GM18868 (cell line): ENCODE data around the gene KRT80.

Experiments used
- ATAC-seq: cut with Tn5 transposase; IDR thresholded peaks from one replicate; pipeline ENCODE4 v1.9.1; 2021; ENCODE audit warnings: mild to moderate bottlenecking, moderate library complexity; ENCODE audit not compliant: unreplicated experiment

The KRT80 gene

DNA sequence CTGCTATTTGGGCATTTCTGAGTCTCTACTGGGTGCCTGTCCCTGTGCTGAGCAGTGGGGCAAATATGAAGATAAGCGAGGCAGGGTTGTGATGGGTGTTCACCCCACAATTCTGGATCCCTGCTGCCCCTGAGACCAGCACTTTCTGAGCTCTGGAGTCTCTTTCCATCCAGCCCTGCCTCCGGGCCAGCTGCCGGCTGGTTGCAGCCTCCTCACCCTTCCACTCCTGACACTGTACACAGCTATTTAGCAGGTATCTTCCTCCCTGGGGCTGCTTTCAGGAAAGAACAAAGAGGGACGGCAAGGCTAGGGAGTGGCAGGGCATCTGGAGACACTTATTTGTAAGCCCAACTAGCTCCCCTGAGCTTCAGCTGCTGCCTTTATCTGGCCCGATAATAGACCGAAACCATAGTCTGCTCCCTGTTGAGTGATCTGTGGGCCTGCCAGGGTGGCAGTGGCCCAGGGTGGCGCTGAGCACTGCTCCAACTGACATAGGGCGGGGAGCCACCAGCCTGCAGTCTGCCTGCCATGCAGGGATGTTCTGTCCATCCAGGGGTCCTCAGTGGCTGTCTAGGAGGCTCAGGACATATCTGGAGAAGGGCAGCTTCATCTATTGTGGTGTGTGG is 7.6 kb upstream of the KRT80 start:
- no peak for ATAC-seq

GRCh38 chr12:52198454-52199215 is 6.8 kb upstream of the KRT80 start:
- ATAC-seq: no peak

DNA sequence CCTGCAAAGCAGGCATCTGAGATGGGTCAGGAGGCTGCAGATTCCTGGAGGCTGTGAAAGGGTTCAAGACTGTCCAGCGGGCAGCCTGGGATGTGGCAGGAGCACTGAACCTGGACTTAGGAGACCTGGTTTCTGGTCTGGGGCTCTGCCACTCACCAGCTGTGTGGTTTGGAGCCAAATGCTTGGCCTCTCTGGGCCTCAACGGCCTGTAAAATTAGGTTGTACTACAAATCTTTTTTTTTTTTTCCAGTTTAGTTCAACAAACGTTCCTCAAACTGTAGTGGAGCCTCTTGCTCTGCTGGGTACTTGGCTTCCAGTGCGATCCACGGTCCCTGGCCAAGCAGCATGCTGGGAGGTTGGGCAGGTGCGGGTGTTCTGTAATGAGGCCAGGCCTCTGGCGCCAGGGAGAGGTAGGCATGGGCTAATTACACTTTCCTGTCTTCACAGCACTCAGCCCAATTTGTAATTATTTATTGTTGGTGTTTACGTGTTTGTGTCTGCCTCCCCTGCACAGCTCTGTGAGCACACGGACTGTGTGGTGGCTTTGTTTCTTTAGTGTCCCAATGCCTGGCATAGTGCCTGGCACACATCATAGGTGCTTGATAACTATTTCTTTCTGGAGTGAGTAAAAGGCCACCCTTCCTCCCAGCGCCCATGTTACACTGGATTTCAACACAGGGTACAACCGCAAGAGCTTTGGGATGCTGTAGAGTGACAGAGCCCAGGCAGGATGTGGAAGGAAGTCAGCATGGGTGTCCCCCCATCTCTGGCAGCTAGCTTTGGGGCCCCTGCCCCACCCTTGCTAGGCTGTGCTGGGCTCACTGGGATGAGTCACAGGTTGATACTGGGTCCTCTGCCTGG is 5.8 kb upstream of the KRT80 start:
- ATAC-seq: no peak

- ATAC-seq: no peak
Observed at GRCh38 chr12:52195065-52195730, 3.4 kb upstream of the KRT80 start.

DNA sequence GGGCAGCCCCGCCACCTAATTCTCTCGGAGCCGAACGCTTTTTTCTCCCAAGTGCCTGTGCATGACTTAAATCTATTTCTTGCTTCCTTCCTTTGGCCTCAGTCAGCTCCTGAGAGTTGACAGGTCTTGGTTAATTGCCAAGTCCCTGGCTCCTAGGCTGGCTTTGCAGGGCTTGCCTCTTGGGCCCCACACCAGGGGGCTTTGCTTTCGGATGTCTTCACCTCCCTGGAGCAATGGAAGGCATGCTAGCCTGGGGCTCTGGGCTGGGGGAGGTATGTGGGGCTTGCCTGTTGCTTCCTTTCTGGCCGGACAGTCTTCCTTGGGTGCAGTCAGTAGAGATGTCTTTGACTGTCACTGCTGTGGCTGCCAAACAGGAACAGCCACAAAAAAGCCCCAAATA is 2.2 kb upstream of the KRT80 start:
- no peak for ATAC-seq

DNA sequence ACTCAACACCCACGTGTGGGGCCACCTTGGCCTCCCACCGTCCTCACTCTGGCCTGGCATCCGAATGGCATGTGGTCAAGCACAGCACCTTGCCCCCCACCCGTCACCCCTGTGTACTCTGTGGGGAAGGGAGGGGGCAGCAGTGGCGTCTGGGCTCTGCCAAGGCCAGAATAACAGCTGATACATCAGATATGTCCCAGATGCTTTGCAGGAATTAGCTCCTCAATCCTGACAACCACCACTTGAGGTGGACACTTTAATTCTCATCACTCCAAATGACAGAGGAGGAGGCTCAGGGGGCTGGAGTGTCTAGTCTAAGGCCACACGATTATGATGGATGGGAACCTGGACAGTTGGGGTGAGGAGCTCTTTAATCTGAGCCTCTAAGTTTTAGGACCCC is 1.7 kb upstream of the KRT80 start:
- ATAC-seq: no peak

GRCh38 chr12:52190860-52191729 is 719 bp downstream of the KRT80 start:
- ATAC-seq: no peak

DNA sequence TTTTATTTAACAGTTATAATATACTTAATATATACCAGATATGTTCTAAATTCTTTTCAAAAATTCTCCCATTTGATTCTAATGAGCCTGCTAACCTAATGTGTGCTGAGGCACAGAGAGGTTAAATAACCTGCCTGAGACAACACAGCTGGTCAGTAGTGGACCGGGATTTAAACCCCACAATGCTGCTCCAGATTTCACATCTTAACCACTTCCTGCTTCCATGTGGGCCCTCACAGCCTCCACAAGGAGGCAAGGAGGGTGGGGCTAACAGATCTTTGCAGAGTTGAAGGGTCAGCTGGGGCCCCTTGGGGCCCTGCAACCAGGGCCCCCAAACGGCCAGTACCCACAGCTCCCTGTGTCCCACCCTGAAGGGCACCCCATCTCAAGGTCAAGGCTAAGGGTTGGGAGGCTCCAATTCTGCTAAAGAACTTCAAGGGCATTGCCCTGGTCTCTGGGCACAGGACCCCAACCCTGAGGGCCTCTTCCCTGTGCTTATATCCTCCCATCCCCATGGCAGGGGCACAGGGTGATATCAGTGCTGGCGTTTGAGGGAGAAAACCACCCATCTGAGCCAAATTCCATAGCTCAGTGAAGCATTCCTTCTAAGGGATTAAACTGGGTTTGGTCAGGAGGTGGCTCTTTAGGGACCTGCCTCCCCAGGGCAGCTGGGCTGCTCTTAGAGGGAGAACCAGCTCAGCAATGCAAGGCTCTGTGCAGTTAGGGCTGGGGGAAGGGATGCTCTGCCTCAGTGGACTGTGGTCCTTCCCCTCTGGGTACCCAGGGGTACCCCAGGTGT is 2.2 kb downstream of the KRT80 start:
- ATAC-seq: no peak

- ATAC-seq: no peak
Observed at GRCh38 chr12:52188658-52189057, 3.2 kb downstream of the KRT80 start.

GRCh38 chr12:52187640-52188039 is 4.2 kb downstream of the KRT80 start:
- ATAC-seq: no peak

GRCh38 chr12:52187206-52187605 is 4.6 kb downstream of the KRT80 start:
- no peak for ATAC-seq

GRCh38 chr12:52186118-52186840 is 5.5 kb downstream of the KRT80 start:
- no peak for ATAC-seq

DNA sequence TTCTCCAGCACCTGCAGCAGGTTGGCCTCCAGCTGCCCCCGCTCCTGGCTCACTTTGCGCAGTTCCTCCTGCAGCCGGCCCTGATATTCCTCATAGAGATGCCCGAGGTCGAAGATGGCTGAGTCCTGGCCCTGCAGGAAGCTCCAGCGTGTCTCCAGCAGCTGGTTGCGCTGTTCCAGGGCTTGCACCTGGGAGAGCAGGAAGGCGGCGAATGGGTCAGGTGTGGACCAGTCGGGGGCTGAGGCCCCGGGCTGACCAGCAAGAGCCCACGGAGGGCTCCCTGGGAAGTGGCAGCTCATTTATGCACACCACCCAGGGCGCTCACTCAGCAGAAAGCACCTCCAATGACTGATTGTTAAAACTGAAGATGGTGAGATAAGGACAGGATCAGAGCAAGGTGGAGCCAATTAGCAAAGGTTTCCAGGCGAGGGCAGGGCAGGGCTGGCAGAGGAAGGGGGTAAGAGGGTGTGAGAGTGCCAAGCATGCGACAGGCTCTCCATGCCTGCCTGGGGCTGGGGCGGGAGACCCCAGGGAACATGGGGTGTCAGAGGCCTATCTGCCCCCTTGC is 6.3 kb downstream of the KRT80 start:
- ATAC-seq: no peak

DNA sequence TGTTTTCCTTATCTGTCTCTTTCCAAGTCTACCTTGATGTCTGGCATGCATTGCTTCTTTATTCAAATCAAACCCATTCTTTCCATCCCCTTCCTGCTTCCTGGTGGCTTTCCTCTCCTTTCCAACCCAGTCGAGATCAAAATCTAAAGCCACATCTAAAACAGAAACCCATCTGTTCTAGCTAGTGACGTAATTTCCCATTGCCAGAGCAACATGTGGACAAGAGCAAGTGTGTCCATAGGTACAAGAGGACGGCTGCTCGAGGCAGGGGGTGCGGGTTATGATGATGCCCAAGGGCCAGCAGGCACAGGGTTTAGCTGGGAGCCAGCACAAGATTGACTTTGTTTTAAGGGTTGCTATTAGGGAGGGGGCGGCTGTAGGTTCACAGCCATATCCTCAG is 7.0 kb downstream of the KRT80 start:
- ATAC-seq: no peak

DNA sequence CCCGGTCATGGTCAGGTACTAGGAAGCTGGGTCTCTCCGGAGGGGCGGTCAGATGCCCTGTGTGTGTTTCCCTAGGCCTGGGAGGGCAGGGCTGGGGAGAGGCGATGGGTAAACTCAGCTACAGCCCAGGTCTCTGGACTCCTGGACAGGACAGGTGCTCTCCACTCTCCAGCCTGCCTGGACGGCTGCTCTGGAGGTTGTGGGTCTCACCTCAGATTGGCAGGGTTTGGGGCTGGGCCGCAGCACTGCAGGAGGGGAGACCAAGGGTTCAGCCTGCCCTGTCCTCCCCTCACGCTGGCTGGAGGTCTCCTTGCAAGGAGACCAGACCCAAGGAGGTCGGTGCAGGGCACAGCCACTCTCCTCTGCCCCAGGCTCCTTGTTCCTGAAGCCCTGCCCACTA is 7.8 kb downstream of the KRT80 start:
- ATAC-seq: no peak

GRCh38 chr12:52183544-52183910 is 8.3 kb downstream of the KRT80 start:
- ATAC-seq: no peak

DNA sequence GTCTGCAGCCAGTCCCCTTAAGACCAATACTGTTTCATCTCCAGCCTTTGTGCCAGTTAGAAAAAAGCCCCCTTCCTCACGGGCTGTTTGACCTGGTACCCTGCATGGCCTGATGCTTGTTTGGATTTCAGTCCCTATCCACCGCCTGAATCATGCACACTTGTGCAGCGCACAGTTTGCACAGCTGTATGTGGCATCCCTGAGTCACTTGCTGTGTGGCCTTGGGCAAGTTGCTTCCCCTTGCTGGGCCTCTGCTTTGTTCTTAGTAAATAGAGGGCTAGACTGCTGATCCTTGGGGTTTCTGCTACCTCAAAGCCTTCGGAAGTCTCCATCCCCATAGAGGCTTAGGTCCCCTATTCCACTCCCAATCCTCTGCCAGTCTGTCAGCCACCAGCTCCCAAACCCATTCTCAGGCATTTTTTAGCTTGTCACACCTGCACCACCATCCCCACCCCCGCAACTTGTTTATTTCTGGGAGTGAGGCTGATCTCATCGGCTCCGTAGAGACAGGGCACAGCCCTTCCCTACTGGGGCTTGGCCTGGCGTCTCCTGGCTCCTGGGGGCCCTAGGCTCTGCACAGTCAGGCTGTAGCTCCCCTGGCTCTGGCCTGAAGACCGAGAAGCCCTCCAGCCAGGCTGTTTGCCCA is 8.8 kb downstream of the KRT80 start:
- ATAC-seq: no peak

DNA sequence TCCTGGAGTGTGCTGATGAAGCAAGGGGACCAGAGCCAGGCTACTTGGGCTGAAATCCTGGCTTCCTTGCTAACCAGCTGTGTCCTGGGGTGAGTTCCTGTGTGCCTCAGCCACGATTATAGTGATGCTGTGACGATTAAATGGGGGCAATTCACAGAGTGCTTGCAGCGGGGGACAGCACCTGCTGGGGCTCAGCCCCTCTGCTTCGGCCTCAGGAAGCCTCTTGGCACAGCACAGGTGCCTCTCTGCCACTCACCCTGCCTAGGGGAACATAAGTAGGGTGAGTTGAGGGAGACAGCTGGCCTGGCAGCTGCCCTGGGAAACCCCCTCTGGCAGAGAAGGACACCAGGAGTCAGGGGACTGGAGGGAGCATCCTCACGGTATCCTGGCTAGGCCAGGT is 9.4 kb downstream of the KRT80 start:
- no peak for ATAC-seq
